DMS53 treated with DMSO at 0.1 percent for 48 hours (cell line): ENCODE measurements around the gene ZNF888.
"Not testable (repeated sequence)": the region's sequence is repeated elsewhere in the genome, so short reads cannot be mapped to it uniquely, and the experiment has no call there.

Experiments
- DNase-seq: peaks from one replicate; lab custom pipeline; 2025; ENCODE audit not compliant: unreplicated experiment; lab: John Stamatoyannopoulos, UW

ZNF888 gene

GRCh38 chr19:52880895-52881389 lies 42.3 kb downstream of the ZNF888 start:
- DNase-seq: no peak

DNA sequence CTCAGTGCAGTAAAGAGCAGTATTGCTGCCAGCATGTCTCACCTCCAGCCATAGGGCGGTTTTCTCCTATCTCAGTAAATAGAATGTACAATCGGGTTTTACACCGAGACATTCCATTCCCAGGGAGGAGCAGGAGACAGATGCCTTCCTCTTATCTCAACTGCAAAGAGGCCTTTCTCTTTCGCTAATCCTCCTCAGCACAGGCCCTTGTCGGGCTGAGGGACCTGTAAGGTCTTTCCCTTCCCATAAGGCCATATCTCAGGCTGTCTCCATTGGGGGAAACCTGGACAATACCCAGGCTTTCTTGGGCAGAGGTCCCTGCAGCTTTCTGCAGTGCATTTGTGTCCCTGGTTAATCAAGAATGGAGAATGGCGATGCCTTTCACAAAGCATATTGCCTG lies 50.2 kb downstream of the ZNF888 start:
- not testable (repeated sequence) for DNase-seq

GRCh38 chr19:52871466-52871865 lies 51.8 kb downstream of the ZNF888 start:
- DNase-seq: no peak

GRCh38 chr19:52868031-52868430 lies 55.2 kb downstream of the ZNF888 start:
- DNase-seq: not testable (repeated sequence)

DNA sequence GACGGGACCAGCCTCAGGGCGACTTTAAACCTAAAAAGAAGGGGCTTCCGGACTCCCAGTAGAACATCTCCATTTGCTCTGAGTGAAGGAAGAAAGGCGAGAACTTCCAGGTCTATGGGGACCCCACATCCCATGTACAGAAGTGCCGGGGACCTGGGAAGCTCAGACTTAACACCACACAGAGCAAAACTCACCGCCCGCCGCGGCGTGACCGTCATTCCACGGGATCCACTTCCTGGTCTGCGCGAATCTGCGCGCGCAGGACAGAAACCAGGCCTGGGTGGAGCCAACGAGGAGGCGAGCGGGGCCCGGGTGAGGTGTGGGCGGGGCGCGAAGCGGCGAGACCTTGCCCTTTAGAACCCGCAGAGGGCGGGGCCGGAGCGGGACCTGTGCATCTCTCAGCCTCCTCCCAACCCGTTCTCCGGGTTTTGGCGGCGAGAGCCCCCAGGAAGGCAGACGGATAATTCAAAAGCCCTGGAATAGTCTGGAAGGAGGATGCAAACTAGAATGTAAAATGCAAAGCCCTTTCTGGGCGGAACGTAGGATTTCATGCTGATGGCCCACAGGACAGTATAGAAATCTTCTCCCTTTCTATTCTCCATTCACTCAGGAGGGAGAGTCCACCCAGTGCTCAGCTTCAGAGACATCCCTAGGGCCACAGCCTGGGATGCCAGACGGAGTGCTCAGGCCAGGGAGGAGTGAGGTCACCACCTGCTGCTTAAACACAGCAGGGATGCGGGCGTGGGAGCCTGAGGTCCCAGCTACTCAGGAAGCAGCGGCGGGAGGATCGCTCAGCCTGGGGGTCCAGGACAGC lies 65.6 kb downstream of the ZNF888 start, which contains the start of gene ZNF468:
Gene ZNF468, minus strand, starts transcription at position 242 of the 814 bp plus-strand sequence. CDS start 3,347 bp downstream, outside the sequence.
- peak; percentile 67 for DNase-seq

- not testable (repeated sequence) for DNase-seq
These were observed 66.5 kb downstream of the ZNF888 start for GRCh38 chr19:52856540-52857377.
